ENCODE measurements around the gene HDAC10.
A peak's percentile ranks its signal among the peaks of the same experiment; 100 is the strongest.

The HDAC10 gene

DNA sequence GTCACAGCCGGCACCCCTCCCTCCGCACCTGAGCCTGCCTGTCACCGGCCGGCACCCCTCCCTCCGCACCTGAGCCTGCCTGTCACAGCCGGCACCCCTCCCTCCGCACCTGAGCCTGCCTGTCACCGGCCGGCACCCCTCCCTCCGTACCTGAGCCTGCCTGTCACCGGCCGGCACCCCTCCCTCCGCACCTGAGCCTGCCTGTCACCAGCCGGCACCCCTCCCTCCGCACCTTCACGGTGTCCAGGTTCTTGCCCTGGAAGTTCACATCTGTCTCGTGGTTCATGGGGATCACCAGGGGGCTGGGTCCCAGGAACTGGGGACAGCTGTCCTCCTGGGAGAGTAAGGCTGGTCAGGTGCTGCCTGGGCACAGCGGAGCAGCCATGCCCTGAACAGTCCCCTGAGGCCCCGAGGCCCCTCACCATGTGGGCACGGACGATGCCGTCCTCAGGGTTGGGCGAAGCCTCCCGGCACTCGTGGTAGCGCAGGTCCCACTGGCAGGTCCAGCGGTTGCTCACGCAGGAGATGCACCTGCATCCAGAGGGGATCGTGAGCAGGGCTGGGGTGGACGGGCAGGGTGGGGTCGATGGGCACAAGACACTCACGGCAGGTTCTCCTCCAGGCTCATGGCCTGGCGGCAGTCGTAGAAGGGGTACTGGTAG, 34.6 kb upstream of the HDAC10 start:
- H3K9ac ChIP-seq (ENCODE audit: low read length), result no peak overlapping the region
- peaks cover 79 to 89% of the 10 kb centered on the region in 2 experiments for H3K36me3 ChIP-seq (ENCODE audit: control insufficient read depth in 1 of 2, insufficient read depth in 2 of 2, low read length in 2 of 2)
- no peak overlapping the region for H4K12ac ChIP-seq (ENCODE audit: low read depth, low read length)
- no peak overlapping the region for H3K4ac ChIP-seq (ENCODE audit: low read depth, low read length)
- H2BK12ac ChIP-seq (ENCODE audit: low read length), result no peak overlapping the region
- H3K14ac ChIP-seq (ENCODE audit: low read length), result no peak overlapping the region
- no peak overlapping the region for H2AK5ac ChIP-seq (ENCODE audit: low read length)
- H4K91ac ChIP-seq (ENCODE audit: low read depth, low read length), result no peak overlapping the region
- no peak overlapping the region for H3K18ac ChIP-seq (ENCODE audit: low read length)
- H4K8ac ChIP-seq (ENCODE audit: low read depth, low read length), result no peak overlapping the region
- H2BK5ac ChIP-seq (ENCODE audit: low read depth, low read length, poor library complexity), result no peak overlapping the region
- WGBS (ENCODE audit: extremely low coverage, insufficient coverage, insufficient read length), result no CpG with 5 or more reads among the region's 34 CpGs
- H3K4me3 ChIP-seq (ENCODE audit: low read depth, low read length), result no peak overlapping the region
- peaks cover 10% of the 10 kb centered on the region for H3K79me2 ChIP-seq (ENCODE audit: control insufficient read depth, insufficient read depth, low read length, poor library complexity)
- no peak overlapping the region for H3K23ac ChIP-seq (ENCODE audit: low read length)
- no peak for DNase-seq
- H3K79me1 ChIP-seq (ENCODE audit: low read length), result peaks cover 15% of the 10 kb centered on the region
- H3K4me1 ChIP-seq (ENCODE audit: control insufficient read depth in 1 of 2, insufficient read depth in 2 of 2, low read length in 2 of 2), result peaks cover 12 to 15% of the 10 kb centered on the region in 2 experiments
- H3K9me3 ChIP-seq (ENCODE audit: insufficient read depth, low read depth, low read length), result no peaks in the 10 kb centered on the region
- no peak overlapping the region for H2BK120ac ChIP-seq (ENCODE audit: insufficient read depth, low read length, poor library complexity)
- H3K27me3 ChIP-seq (ENCODE audit: insufficient read depth, low read length), result no peaks in the 10 kb centered on the region
- no peak overlapping the region for H3K27ac ChIP-seq (ENCODE audit: low read depth, low read length)
- H3K4me2 ChIP-seq (ENCODE audit: low read length), result no peak overlapping the region
- H2AFZ ChIP-seq (ENCODE audit: insufficient read depth, low read length, poor library complexity), result no peak overlapping the region

DNA sequence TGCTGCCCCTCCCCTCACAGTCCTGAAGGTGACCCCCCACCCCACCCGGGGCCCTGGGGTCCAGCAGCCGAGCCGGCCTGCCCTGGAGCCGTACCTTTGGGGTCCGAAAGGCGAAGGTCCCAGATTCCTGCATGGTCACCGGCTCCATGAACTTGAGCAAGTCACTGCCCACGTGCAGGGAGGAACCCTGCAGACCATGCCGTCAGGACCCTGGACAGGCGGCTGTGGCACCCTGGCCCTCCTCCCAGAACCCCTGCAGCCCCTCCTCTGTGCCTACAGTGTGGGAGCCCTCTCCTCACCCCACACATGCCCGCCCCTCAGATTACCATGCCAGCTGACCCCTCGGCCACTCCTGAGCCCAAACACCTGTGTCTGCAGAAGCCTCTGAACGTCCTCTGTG, 33.4 kb upstream of the HDAC10 start:
- Histone ChIP-seq H3K23ac (ENCODE audit: low read length) (no peak overlapping the region), H2BK5ac (ENCODE audit: low read depth, low read length, poor library complexity) (no peak overlapping the region), H3K27me3 (ENCODE audit: insufficient read depth, low read length) (no peaks in the 10 kb centered on the region), H3K4ac (ENCODE audit: low read depth, low read length) (no peak overlapping the region), H3K79me1 (ENCODE audit: low read length) (peaks cover 15% of the 10 kb centered on the region), H3K9me3 (ENCODE audit: insufficient read depth, low read depth, low read length) (no peaks in the 10 kb centered on the region), H2BK12ac (ENCODE audit: low read length) (no peak overlapping the region), H2AK5ac (ENCODE audit: low read length) (no peak overlapping the region), H3K36me3 (ENCODE audit: control insufficient read depth in 1 of 2, insufficient read depth in 2 of 2, low read length in 2 of 2) (peaks cover 80 to 89% of the 10 kb centered on the region in 2 experiments), H4K8ac (ENCODE audit: low read depth, low read length) (no peak overlapping the region), H3K4me3 (ENCODE audit: low read depth, low read length) (no peak overlapping the region), H3K4me2 (ENCODE audit: low read length) (no peak overlapping the region), H3K79me2 (ENCODE audit: control insufficient read depth, insufficient read depth, low read length, poor library complexity) (peaks cover 10% of the 10 kb centered on the region), H2BK120ac (ENCODE audit: insufficient read depth, low read length, poor library complexity) (no peak overlapping the region), H3K9ac (ENCODE audit: low read length) (no peak overlapping the region), H3K27ac (ENCODE audit: low read depth, low read length) (no peak overlapping the region), H3K18ac (ENCODE audit: low read length) (no peak overlapping the region), H2AFZ (ENCODE audit: insufficient read depth, low read length, poor library complexity) (no peak overlapping the region), H3K4me1 (ENCODE audit: control insufficient read depth in 1 of 2, insufficient read depth in 2 of 2, low read length in 2 of 2) (peaks cover 12 to 15% of the 10 kb centered on the region in 2 experiments), H4K91ac (ENCODE audit: low read depth, low read length) (no peak overlapping the region), H3K14ac (ENCODE audit: low read length) (no peak overlapping the region), H4K12ac (ENCODE audit: low read depth, low read length) (no peak overlapping the region)
- WGBS (ENCODE audit: extremely low coverage, insufficient coverage, insufficient read length), result no CpG with 5 or more reads among the region's 13 CpGs
- no peak for DNase-seq

DNA sequence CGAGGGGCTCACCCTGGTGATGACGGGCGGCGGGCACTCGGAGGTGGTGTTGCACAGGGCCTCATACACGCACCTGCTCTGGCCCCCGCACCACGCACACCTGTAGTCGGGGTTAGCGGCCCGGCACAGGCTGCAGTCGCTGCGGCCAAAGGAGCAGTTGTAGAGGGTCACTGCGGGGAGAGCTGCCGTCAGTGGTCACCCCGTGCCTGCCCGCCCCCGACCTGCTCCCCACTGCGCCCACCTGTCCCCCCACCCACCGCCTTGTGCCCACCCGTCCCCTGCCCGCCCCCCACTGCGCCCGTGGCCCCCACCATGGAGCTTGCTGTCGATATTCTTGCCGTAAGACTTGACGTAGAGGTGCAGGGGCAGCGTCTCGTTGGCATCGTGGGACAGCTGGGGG, 32.8 kb upstream of the HDAC10 start:
- no peak overlapping the region for H3K23ac ChIP-seq (ENCODE audit: low read length)

DNA sequence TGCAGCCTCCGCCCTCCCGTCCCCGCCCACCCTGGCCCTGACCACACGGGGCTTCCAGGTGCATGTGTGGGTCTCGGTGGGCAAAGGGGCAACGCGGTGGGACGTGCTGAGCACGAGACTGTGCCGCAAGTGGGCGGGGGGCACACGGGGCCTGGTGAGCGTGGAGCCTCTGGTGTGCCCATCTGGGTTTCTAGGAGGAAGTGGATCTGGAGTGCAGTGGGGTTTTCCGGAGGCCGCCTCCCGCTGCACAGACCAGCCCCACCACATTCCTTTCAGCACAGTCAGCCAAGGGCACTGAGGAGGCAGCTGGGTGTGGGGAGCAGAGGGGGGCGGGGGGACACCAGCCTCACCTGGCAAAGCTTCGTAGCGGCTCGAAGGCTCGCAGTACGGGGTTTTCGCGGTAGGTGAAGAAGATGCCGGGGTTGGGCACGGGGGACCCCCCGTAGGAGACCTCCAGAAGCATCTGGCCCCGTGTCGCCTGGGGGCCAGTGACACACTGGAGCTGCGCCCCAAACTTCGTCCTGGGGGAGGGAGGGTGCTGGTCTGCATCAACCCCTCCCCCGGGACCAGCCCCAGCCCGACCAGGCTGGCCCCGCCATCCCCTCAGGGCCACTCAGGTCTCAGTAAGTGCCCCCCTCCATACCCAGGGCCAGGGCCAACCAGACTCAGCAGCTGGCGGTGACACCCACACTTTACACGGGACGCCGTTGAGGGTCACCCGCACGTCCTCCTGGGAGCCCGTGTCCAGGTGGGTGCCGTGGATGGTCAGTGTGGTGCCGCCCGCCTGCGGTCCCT, 31.5 kb upstream of the HDAC10 start:
- Histone ChIP-seq H3K4me3 (ENCODE audit: low read depth, low read length) (no peak overlapping the region), H3K4ac (ENCODE audit: low read depth, low read length) (peak overlapping the region; percentile 90), H3K27me3 (ENCODE audit: insufficient read depth, low read length) (no peaks in the 10 kb centered on the region), H3K18ac (ENCODE audit: low read length) (peak overlapping the region; percentile 93), H4K8ac (ENCODE audit: low read depth, low read length) (peak overlapping the region; percentile 72), H2AFZ (ENCODE audit: insufficient read depth, low read length, poor library complexity) (peak overlapping the region; percentile 8), H3K9me3 (ENCODE audit: insufficient read depth, low read depth, low read length) (peaks cover under 1% of the 10 kb centered on the region), H4K12ac (ENCODE audit: low read depth, low read length) (peak overlapping the region; percentile 45), H3K23ac (ENCODE audit: low read length) (no peak overlapping the region), H4K91ac (ENCODE audit: low read depth, low read length) (peak overlapping the region; percentile 99), H3K79me1 (ENCODE audit: low read length) (peaks cover 15% of the 10 kb centered on the region), H3K4me1 (ENCODE audit: control insufficient read depth in 1 of 2, insufficient read depth in 2 of 2, low read length in 2 of 2) (peaks cover 12 to 15% of the 10 kb centered on the region in 2 experiments), H2BK12ac (ENCODE audit: low read length) (peak overlapping the region; percentile 97), H3K79me2 (ENCODE audit: control insufficient read depth, insufficient read depth, low read length, poor library complexity) (peaks cover 10% of the 10 kb centered on the region), H2BK5ac (ENCODE audit: low read depth, low read length, poor library complexity) (peak overlapping the region; percentile 84), H3K4me2 (ENCODE audit: low read length) (peak overlapping the region; percentile 25), H3K36me3 (ENCODE audit: control insufficient read depth in 1 of 2, insufficient read depth in 2 of 2, low read length in 2 of 2) (peaks cover 80 to 89% of the 10 kb centered on the region in 2 experiments), H3K9ac (ENCODE audit: low read length) (no peak overlapping the region), H2AK5ac (ENCODE audit: low read length) (peak overlapping the region; percentile 99), H2BK120ac (ENCODE audit: insufficient read depth, low read length, poor library complexity) (peak overlapping the region; percentile 97), H3K14ac (ENCODE audit: low read length) (peak overlapping the region; percentile 91), H3K27ac (ENCODE audit: low read depth, low read length) (peak overlapping the region; percentile 63)
- DNase-seq, result peak; percentile 69 to 78
- no CpG with 5 or more reads among the region's 45 CpGs for WGBS (ENCODE audit: extremely low coverage, insufficient coverage, insufficient read length)

More for the DNA sequence above, 32.8 kb upstream of the HDAC10 start:
- Histone ChIP-seq H4K12ac (ENCODE audit: low read depth, low read length) (no peak overlapping the region), H3K79me2 (ENCODE audit: control insufficient read depth, insufficient read depth, low read length, poor library complexity) (peaks cover 10% of the 10 kb centered on the region), H3K27me3 (ENCODE audit: insufficient read depth, low read length) (no peaks in the 10 kb centered on the region), H2BK5ac (ENCODE audit: low read depth, low read length, poor library complexity) (no peak overlapping the region), H4K8ac (ENCODE audit: low read depth, low read length) (no peak overlapping the region), H3K18ac (ENCODE audit: low read length) (no peak overlapping the region), H3K36me3 (ENCODE audit: control insufficient read depth in 1 of 2, insufficient read depth in 2 of 2, low read length in 2 of 2) (peaks cover 80 to 89% of the 10 kb centered on the region in 2 experiments), H2BK120ac (ENCODE audit: insufficient read depth, low read length, poor library complexity) (no peak overlapping the region), H3K9ac (ENCODE audit: low read length) (no peak overlapping the region), H3K4ac (ENCODE audit: low read depth, low read length) (no peak overlapping the region), H3K4me2 (ENCODE audit: low read length) (no peak overlapping the region), H4K91ac (ENCODE audit: low read depth, low read length) (peak overlapping the region; percentile 99), H2AFZ (ENCODE audit: insufficient read depth, low read length, poor library complexity) (no peak overlapping the region), H3K79me1 (ENCODE audit: low read length) (peaks cover 15% of the 10 kb centered on the region), H3K4me3 (ENCODE audit: low read depth, low read length) (no peak overlapping the region), H3K14ac (ENCODE audit: low read length) (no peak overlapping the region), H3K9me3 (ENCODE audit: insufficient read depth, low read depth, low read length) (no peaks in the 10 kb centered on the region), H2BK12ac (ENCODE audit: low read length) (no peak overlapping the region), H3K4me1 (ENCODE audit: control insufficient read depth in 1 of 2, insufficient read depth in 2 of 2, low read length in 2 of 2) (peaks cover 12 to 15% of the 10 kb centered on the region in 2 experiments), H3K27ac (ENCODE audit: low read depth, low read length) (no peak overlapping the region), H2AK5ac (ENCODE audit: low read length) (no peak overlapping the region)
- no peak for DNase-seq
- no CpG with 5 or more reads among the region's 30 CpGs for WGBS (ENCODE audit: extremely low coverage, insufficient coverage, insufficient read length)
